GM12874 (cell line): Measurements from ENCODE around the gene DIPK1A.
A peak's percentile ranks its signal among the peaks of the same experiment; 100 is the strongest.

Experiments
- CTCF ChIP-seq: IDR thresholded peaks from 2 replicates; pipeline ENCODE4 v1.5.1; 2011; ENCODE audit warnings: low read depth, mild to moderate bottlenecking, control low read depth, low read length, moderate library complexity; ENCODE audit not compliant: insufficient read depth

DIPK1A gene

GRCh38 chr1:93000751-93001175 lies 39.5 kb upstream of the DIPK1A start:
- TF ChIP-seq CTCF: no peak

- no peak for TF ChIP-seq CTCF
Measured at GRCh38 chr1:93000291-93000690, 39.0 kb upstream of the DIPK1A start.

DNA sequence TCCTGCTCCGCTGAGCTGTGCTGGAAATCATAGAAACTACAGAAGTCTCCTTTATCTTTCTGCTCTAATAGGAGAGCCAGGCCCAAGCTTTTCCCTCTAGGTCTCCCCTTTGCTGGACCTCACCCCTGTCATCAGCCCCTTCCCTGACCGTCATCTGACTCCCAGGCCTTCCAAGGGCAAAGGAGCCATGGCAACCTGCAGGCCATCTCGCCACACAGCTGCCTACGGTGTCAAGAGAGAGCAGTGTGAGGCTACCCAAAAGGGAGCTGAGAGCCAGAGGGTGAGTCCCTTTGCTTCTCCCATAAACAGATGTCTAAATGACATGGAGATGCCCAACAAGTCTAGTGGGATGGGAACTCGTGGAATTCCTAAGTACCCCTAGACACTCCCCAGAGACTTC lies 37.6 kb upstream of the DIPK1A start:
- no peak for TF ChIP-seq CTCF

GRCh38 chr1:92995441-92996430 lies 34.5 kb upstream of the DIPK1A start:
- no peak for TF ChIP-seq CTCF

- TF ChIP-seq CTCF: peak; percentile 54
Measured at GRCh38 chr1:92994105-92994712, 32.9 kb upstream of the DIPK1A start.

DNA sequence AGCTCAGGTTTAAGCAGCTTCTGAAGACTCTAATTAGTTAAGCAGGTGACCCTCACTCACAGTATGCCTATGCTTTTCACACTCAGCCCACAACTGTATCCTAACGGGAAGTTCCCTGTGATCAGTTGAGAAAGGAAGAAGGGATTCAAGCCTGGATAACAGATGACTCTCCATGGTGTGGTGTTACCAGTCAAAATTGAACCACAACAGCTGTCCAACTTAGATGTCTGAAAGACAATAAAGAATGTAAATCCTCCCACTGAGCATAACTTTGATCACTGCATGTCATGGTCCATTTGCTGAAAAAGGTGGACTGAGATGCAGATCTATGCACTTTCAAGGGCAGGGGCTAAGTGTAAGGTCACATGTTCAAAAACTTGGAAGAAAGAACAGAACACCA lies 32.3 kb upstream of the DIPK1A start:
- TF ChIP-seq CTCF: no peak

- no peak for TF ChIP-seq CTCF
Measured at GRCh38 chr1:92992877-92993276, 31.6 kb upstream of the DIPK1A start.
